ENCODE data around the gene KLF6. TPM values are rescaled to one million over a fixed set of nuclear protein-coding genes. Genes with fewer than 3 reads are reported as not detected.

Gene KLF6
- polyA plus RNA-seq, 1 of the 3 experiments (the other 2 are of a cell fraction) = 148 TPM

- no peak for TF ChIP-seq RAD21 (IDR thresholded peaks at IDR 0.05; ENCODE audit: low read length)
These were observed 35.4 kb downstream of the KLF6 start (continued) for GRCh38 chr10:3749600-3749999.

- Histone ChIP-seq H3K27me3 (ENCODE audit: insufficient read depth) (no peaks in the 10 kb centered on the region), H3K9ac (no peak overlapping the region), H3K4me1 (ENCODE audit: control insufficient read depth in 1 of 2, insufficient read depth in 2 of 2, low read depth in 1 of 2, low read length in 1 of 2) (peaks cover 6 to 12% of the 10 kb centered on the region in 2 experiments; a peak in 3 of 4 replicates), H3K4me2 (no peak overlapping the region), H3K36me3 (replicated peaks in 1 of 2; ENCODE audit: control insufficient read depth in 1 of 2, insufficient read depth in 2 of 2, low read length in 1 of 2) (no peaks in the 10 kb centered on the region), H3K9me2 (no peaks in the 10 kb centered on the region), H4K20me1 (ENCODE audit: insufficient read depth) (no peaks in the 10 kb centered on the region), H3K9me3 (no peaks in the 10 kb centered on the region), H3K79me2 (ENCODE audit: insufficient read depth) (no peaks in the 10 kb centered on the region), H3F3A (replicated peaks; ENCODE audit: insufficient read depth) (peaks cover under 1% of the 10 kb centered on the region), H2AFZ (ENCODE audit: low read depth) (no peak overlapping the region), H3K4me3 (ENCODE audit: low read depth in 2 of 2, low read length in 1 of 2) (no peak overlapping the region), H3K27ac (ENCODE audit: low read depth in 2 of 2, low read length in 1 of 2) (no peak overlapping the region)
- TF ChIP-seq NFIC (IDR thresholded peaks at IDR 0.05; ENCODE audit: borderline replicate concordance) (no peak), USF1 (IDR thresholded peaks at IDR 0.05; ENCODE audit: borderline replicate concordance, low read depth) (no peak), REST (IDR thresholded peaks at IDR 0.05; ENCODE audit: low read depth, low read length) (no peak), SIN3A (IDR thresholded peaks at IDR 0.05; ENCODE audit: borderline replicate concordance, low read depth, low read length) (no peak), GATA2 (CRISPR knock-in tag; IDR thresholded peaks at IDR 0.05) (no peak), RAD21 (IDR thresholded peaks at IDR 0.05; ENCODE audit: low read length) (no peak), FOXJ3 (CRISPR knock-in tag; IDR thresholded peaks at IDR 0.05) (no peak), SMC3 (IDR thresholded peaks at IDR 0.05; ENCODE audit: low read depth, low read length) (no peak), TCF12 (IDR thresholded peaks at IDR 0.05) (no peak), TAF1 (IDR thresholded peaks at IDR 0.05; ENCODE audit: borderline replicate concordance, low read depth, low read length) (no peak), NRF1 (IDR thresholded peaks at IDR 0.05; ENCODE audit: low read depth, low read length) (no peak), MXI1 (IDR thresholded peaks at IDR 0.05; ENCODE audit: low read depth, low read length) (no peak), EZH2phosphoT487 (IDR thresholded peaks at IDR 0.05; ENCODE audit: borderline replicate concordance, low read depth) (no peak), IRF3 (IDR thresholded peaks at IDR 0.05; ENCODE audit: low read depth, low read length) (no peak), FOXM1 (IDR thresholded peaks at IDR 0.05; ENCODE audit: low read depth) (no peak)
- TF ChIP-seq, protein P1, sequence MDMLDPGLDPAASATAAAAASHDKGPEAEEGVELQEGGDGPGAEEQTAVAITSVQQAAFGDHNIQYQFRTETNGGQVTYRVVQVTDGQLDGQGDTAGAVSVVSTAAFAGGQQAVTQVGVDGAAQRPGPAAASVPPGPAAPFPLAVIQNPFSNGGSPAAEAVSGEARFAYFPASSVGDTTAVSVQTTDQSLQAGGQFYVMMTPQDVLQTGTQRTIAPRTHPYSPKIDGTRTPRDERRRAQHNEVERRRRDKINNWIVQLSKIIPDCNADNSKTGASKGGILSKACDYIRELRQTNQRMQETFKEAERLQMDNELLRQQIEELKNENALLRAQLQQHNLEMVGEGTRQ (IDR thresholded peaks at IDR 0.05; ENCODE audit: borderline replicate concordance, low read depth, low read length) = no peak
- TF ChIP-seq, protein P2, sequence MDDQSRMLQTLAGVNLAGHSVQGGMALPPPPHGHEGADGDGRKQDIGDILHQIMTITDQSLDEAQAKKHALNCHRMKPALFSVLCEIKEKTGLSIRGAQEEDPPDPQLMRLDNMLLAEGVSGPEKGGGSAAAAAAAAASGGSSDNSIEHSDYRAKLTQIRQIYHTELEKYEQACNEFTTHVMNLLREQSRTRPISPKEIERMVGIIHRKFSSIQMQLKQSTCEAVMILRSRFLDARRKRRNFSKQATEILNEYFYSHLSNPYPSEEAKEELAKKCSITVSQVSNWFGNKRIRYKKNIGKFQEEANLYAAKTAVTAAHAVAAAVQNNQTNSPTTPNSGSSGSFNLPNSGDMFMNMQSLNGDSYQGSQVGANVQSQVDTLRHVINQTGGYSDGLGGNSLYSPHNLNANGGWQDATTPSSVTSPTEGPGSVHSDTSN (IDR thresholded peaks at IDR 0.05) = no peak
- TF ChIP-seq, protein P3, sequence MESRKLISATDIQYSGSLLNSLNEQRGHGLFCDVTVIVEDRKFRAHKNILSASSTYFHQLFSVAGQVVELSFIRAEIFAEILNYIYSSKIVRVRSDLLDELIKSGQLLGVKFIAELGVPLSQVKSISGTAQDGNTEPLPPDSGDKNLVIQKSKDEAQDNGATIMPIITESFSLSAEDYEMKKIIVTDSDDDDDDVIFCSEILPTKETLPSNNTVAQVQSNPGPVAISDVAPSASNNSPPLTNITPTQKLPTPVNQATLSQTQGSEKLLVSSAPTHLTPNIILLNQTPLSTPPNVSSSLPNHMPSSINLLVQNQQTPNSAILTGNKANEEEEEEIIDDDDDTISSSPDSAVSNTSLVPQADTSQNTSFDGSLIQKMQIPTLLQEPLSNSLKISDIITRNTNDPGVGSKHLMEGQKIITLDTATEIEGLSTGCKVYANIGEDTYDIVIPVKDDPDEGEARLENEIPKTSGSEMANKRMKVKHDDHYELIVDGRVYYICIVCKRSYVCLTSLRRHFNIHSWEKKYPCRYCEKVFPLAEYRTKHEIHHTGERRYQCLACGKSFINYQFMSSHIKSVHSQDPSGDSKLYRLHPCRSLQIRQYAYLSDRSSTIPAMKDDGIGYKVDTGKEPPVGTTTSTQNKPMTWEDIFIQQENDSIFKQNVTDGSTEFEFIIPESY (IDR thresholded peaks at IDR 0.05; ENCODE audit: borderline replicate concordance, low read depth) = no peak
- 91% methylated on average over 3 of the region's 5 CpGs for WGBS (ENCODE audit: low lambda C conversion rate)
- DNase-seq = no peak
- ChIA-PET CTCF (no interaction called here), POLR2A (no interaction called here)
These were observed 36.0 kb downstream of the KLF6 start for GRCh38 chr10:3749011-3749410.

Measured in SK-N-SH (cell line).